ENCODE results near the gene ARID1A. TPM values are rescaled to one million over a fixed set of nuclear protein-coding genes. Genes with fewer than 3 reads are reported as not detected.

The ARID1A gene
- polyA plus RNA-seq, 3 donors, result 6.6 to 84.4 (median 9.5) TPM

DNA sequence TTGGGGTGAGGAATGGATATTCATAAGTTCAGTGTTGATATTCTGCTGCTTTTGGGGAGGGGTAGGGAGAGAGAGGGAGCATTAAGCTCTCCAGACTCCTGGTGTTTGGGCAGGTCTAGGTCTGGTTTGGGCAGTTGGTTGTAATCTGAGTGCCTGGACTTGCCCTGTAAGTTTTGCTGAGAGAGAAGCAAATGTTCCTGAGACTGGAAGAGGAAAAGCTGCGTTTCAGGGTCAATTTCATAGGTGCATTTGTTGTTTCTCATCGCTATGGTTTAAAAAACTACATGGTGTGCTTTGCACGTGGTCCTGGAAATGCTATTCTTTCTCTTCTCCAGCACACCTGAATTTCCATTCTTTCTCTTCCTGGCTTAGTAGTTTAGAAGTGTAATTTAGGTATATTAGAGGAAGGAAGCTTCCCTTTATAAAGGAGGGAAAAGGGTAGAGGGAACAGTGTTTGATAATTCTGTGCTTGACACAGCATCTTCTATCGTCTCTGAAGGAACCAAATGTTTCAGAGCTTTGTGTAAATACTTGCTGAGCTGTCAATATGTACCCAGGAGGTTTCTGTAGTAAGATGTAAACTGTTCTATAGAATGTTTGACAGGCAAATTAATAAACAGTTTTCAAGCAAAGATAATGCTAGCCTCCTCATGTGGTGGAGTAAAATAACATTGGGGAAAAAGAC is 6.3 kb downstream of the ARID1A start:
- Histone ChIP-seq H3K9ac (ENCODE audit: insufficient read depth, low read length, poor library complexity, severe bottlenecking) (peak overlapping the region; percentile 2), H3K36me3 (replicated peaks in 1 of 2; ENCODE audit: control insufficient read depth in 1 of 2, insufficient read depth in 2 of 2, low read length in 2 of 2) (peaks cover 6 to 9% of the 10 kb centered on the region in 2 donors), H4K20me1 (ENCODE audit: insufficient read depth, low read length) (peaks cover 95% of the 10 kb centered on the region), H3K9me3 (replicated peaks in 1 of 2; ENCODE audit: control insufficient read depth in 1 of 2, insufficient read depth in 1 of 2, low read length in 2 of 2) (no peaks in the 10 kb centered on the region), H3K4me2 (replicated peaks; ENCODE audit: extremely low read depth, low read length, poor library complexity, severe bottlenecking) (peak overlapping the region; percentile 95), H3K79me2 (ENCODE audit: insufficient read depth, low read length) (peaks cover 100% of the 10 kb centered on the region), H2AFZ (ENCODE audit: insufficient read depth, low read depth, low read length, poor library complexity, severe bottlenecking) (no peak overlapping the region), H3K4me1 (ENCODE audit: control insufficient read depth in 1 of 2, insufficient read depth in 2 of 2, low read length in 2 of 2) (peaks cover 81 to 91% of the 10 kb centered on the region in 2 donors), H3K27ac (ENCODE audit: low read depth in 1 of 2, low read length in 2 of 2) (peak overlapping the region in 1 of 2 donors; percentile 52), H3K4me3 (replicated peaks in 1 of 3; ENCODE audit: low read depth in 2 of 3, low read length in 3 of 3) (peak overlapping the region in 1 of 3 experiments; percentile 18), H3K27me3 (ENCODE audit: control insufficient read depth in 2 of 2, insufficient read depth in 2 of 2, low read length in 2 of 2) (no peaks in the 10 kb centered on the region)
- H3K27ac Mint-ChIP-seq, result no peak overlapping the region
- H3K4me1 Mint-ChIP-seq, result peaks cover 22% of the 10 kb centered on the region
- no peak overlapping the region for H3K4me3 Mint-ChIP-seq
- intact Hi-C loops (cut with micrococcal nuclease), result no loop called here
- TF ChIP-seq, protein P1, sequence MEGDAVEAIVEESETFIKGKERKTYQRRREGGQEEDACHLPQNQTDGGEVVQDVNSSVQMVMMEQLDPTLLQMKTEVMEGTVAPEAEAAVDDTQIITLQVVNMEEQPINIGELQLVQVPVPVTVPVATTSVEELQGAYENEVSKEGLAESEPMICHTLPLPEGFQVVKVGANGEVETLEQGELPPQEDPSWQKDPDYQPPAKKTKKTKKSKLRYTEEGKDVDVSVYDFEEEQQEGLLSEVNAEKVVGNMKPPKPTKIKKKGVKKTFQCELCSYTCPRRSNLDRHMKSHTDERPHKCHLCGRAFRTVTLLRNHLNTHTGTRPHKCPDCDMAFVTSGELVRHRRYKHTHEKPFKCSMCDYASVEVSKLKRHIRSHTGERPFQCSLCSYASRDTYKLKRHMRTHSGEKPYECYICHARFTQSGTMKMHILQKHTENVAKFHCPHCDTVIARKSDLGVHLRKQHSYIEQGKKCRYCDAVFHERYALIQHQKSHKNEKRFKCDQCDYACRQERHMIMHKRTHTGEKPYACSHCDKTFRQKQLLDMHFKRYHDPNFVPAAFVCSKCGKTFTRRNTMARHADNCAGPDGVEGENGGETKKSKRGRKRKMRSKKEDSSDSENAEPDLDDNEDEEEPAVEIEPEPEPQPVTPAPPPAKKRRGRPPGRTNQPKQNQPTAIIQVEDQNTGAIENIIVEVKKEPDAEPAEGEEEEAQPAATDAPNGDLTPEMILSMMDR (IDR thresholded peaks at IDR 0.05), result no peak
- peaks cover 0 to 2% (median 0%) of the 10 kb centered on the region in 3 donors for H3K27me3 Mint-ChIP-seq (ENCODE audit: low read depth in 3 of 3)
- WGBS (ENCODE audit: insufficient coverage), result 33% methylated on average over 1 of the region's 4 CpGs
- DNase-seq, result no peak
- peaks cover 5 to 15% of the 10 kb centered on the region in 2 donors for H3K36me3 Mint-ChIP-seq
- H3K9me3 Mint-ChIP-seq, result no peaks in the 10 kb centered on the region

DNA sequence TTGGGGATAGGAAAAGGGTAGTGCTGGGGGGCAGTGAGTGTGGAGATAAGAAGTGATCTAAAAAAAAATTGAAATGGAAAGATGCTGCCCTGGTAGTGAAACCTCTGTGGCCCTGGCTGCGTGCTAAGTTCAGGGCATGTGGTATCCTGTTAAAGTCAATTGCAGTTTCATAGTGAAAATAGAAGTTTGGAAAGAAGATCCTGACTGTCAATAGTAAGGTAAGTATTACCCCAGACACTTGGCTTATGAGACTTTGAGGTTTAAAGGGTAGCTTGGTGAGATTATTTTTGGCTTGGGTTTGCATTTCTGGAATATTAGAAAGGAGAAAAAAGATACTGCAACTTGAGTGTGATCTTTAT is 6.8 kb downstream of the ARID1A start:
- H3K9me3 ChIP-seq (replicated peaks in 1 of 2; ENCODE audit: control insufficient read depth in 1 of 2, insufficient read depth in 1 of 2, low read length in 2 of 2), result no peaks in the 10 kb centered on the region
- Mint-ChIP-seq H3K27me3 (ENCODE audit: low read depth in 3 of 3) (peaks cover 0 to 2% (median 0%) of the 10 kb centered on the region in 3 donors), H3K36me3 (peaks cover 5 to 15% of the 10 kb centered on the region in 2 donors), H3K4me3 (no peak overlapping the region), H3K4me1 (peaks cover 27% of the 10 kb centered on the region), H3K27ac (no peak overlapping the region), H3K9me3 (no peaks in the 10 kb centered on the region)
- peak overlapping the region in 1 of 3 experiments; percentile 18 for H3K4me3 ChIP-seq (replicated peaks in 1 of 3; ENCODE audit: low read depth in 2 of 3, low read length in 3 of 3)
- H3K9ac ChIP-seq (ENCODE audit: insufficient read depth, low read length, poor library complexity, severe bottlenecking), result no peak overlapping the region
- peak overlapping the region in 1 of 2 donors; percentile 52 for H3K27ac ChIP-seq (ENCODE audit: low read depth in 1 of 2, low read length in 2 of 2)
- H4K20me1 ChIP-seq (ENCODE audit: insufficient read depth, low read length), result peaks cover 100% of the 10 kb centered on the region
- 40% methylated on average over 1 of the region's 1 CpG for WGBS (ENCODE audit: insufficient coverage)
- intact Hi-C loops (cut with micrococcal nuclease), result no loop called here
- H3K36me3 ChIP-seq (replicated peaks in 1 of 2; ENCODE audit: control insufficient read depth in 1 of 2, insufficient read depth in 2 of 2, low read length in 2 of 2), result peaks cover 6 to 9% of the 10 kb centered on the region in 2 donors
- TF ChIP-seq, protein P1 (IDR thresholded peaks at IDR 0.05), result no peak
- H2AFZ ChIP-seq (ENCODE audit: insufficient read depth, low read depth, low read length, poor library complexity, severe bottlenecking), result no peak overlapping the region
- peak overlapping the region; percentile 95 for H3K4me2 ChIP-seq (replicated peaks; ENCODE audit: extremely low read depth, low read length, poor library complexity, severe bottlenecking)
- peaks cover 100% of the 10 kb centered on the region for H3K79me2 ChIP-seq (ENCODE audit: insufficient read depth, low read length)
- no peaks in the 10 kb centered on the region for H3K27me3 ChIP-seq (ENCODE audit: control insufficient read depth in 2 of 2, insufficient read depth in 2 of 2, low read length in 2 of 2)
- no peak for DNase-seq
- H3K4me1 ChIP-seq (ENCODE audit: control insufficient read depth in 1 of 2, insufficient read depth in 2 of 2, low read length in 2 of 2), result peaks cover 86 to 96% of the 10 kb centered on the region in 2 donors
